IPS-11a (cell line): ENCODE data around the gene TOLLIP.
A peak's percentile ranks its signal among the peaks of the same experiment; 100 is the strongest.
"Not testable (repeated sequence)": the region's sequence is repeated elsewhere in the genome, so short reads cannot be mapped to it uniquely, and the experiment has no call there.

Source experiments
- H3K4me3 ChIP-seq: one replicate; pipeline ENCODE4 v1.5.1; 2013; ENCODE audit warnings: low read depth, low read length, control low read depth

TOLLIP gene

DNA sequence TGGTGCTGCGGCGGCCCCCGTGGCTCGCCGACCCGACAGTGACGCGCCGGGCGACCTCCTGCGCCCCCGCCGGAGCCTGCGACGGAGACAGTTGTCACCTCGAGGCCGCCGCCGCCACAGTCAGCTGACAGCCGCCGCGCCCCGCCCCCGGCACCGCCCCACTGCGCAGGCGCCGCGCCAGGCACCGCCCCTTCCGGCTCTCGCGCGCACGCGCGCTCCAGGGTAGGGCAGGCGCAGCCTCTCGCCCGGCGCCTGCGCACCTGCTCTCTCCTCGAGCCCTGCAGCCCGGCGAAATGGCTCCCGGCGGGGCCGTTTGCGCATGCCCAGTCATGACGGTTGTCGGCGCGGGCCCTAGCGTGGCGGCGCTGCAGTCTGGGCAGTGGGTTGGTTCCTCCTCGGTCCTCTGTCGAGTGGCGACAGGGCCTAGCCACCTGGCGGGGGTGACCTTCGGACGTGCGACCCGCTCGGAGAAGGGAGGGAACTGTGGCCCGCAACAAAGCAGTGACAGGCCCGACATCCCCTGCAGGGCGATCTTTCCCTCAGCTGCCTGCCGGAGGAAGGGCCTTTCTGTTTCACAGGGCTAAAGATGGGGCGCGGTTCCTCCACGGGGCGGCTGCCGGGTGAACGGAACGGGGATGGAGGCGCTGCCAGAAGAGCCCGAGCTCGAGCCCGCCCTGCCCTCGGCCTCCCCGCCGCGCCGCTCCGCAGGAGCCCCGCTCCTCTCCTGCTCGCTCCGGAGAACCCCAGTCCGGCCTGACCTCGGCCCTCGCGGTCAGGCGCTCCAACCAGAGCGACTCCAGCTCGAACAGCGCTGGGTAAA, at the start of gene TOLLIP:
Gene TOLLIP (minus strand): TSS at position 135 of the 820 bp plus-strand sequence. CDS start 134 bp downstream, at position 1.
- peak within 1 kb of the TSS; percentile 60 for H3K4me3 ChIP-seq

DNA sequence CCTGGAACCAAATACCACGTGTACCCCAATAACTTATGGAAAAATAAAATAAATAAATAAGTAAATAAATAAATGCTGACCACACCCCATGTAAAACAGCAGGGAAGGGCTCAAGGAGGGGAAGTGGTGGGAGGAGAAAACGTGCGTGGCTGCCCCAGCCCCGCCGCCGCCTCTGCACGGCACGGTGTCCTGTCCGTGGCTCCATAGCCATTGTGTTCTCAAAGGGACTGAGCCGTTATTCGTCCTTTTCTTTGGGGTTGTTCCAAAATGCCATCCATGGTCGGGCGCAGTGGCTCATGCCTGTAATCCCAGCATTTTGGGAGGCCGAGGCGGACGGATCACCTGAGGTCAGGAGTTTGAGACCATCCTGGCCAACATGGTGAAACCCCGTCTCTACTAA, 49.5 kb upstream of the TOLLIP start:
- H3K4me3 ChIP-seq, result not testable (repeated sequence)

DNA sequence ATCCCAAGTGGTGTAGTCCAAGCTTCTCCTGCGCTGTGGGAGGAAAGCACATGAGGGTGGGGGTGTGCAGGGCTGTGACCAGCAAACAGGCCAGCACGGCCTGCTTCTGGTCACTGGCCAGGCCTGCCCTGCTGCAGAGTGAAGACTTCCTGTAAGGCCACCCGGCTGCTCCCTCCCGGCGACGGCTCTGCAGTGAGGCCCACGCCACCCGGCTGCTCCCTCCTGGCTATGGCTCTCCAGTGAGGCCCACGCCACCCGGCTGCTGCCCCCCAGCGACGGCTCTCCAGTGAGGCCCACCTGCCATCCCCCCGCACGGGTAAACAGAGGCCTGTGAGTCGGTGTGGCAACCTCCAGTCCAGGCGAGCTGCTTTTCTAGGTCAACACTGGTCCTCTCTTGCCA, 48.9 kb upstream of the TOLLIP start:
- no peak overlapping the region for H3K4me3 ChIP-seq

DNA sequence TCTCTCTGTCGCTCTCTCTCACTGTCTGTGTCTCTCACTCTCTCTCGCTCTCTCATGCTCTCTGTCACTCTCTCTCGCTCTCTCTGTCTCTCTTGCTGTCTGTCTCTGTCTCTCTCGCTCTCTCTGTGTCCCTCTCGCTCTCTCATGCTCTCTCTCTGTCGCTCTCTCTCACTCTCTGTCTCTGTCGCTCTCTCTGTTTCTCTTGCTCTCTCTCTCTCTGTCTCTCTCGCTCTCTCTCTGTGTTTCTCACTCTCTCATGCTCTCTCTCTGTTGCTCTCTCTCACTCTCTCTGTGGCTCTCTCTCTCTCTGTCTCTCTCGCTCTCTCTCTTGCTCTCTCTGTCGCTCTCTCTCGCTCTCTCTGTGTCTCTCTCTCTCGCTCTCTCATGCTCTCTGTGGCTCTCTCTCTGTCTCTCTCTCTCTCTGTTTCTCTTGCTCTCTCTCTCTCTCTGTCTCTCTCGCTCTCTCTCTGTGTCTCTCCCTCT, 47.1 kb upstream of the TOLLIP start:
- no peak overlapping the region for H3K4me3 ChIP-seq

DNA sequence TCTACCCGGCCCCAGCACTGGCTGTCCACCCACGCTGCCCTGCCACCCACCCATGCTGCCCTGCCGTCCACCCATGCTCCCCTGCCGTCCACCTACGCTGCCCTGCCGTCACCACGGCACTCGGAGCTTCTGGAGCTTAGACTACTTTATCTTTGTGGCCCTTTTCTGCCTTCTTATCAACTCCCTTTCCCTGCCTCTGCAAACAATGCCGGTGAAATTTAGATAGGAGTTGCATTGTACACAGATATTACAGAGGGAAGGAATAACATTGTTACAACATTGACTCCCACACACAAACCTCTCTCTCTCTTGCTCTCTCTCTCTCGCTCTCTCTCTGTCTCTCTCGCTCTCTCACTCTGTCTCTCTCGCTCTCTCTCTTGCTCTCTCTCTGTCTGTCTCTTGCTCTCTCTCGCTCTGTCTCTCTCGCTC, 46.6 kb upstream of the TOLLIP start:
- no peak overlapping the region for H3K4me3 ChIP-seq

DNA sequence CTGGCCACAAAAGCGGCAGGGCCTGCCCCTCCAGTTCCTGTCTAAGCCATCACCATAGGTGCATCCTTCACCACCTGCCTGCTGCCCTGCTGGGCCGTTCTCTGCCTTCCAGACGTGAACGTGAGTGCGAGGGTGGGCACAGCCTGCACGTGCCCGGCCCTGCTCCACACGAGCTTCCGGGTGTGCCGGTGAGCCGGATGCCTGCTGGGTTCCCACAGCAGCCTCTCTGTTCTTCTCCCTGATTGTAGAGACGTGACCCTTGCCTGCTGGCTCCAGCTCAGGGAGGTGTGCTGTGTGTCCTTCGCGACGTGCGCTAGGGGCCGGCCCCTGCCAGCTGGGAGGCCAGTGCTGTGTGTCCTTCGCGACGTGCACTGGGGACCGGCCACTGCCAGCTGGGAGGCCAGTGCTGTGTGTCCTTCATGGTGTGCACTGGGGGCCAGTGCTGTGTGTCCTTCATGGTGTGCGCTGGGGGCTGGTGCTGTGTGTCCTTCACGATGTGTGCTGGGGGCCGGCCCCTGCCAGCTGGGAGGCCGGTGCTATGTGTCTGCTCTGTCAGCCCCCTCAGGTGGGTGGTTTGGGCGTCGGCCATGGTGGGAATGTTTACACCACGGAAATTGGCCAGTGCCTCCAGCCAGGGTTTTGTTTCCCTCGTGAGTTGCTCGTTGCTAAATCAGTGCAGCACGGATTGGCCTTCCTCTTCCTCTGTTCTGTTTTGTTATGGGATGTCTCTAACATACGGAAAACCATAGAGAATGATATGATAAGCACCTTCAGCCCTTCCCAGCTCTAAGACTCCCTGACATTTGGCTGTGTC, 44.9 kb upstream of the TOLLIP start:
- no peak overlapping the region for H3K4me3 ChIP-seq

DNA sequence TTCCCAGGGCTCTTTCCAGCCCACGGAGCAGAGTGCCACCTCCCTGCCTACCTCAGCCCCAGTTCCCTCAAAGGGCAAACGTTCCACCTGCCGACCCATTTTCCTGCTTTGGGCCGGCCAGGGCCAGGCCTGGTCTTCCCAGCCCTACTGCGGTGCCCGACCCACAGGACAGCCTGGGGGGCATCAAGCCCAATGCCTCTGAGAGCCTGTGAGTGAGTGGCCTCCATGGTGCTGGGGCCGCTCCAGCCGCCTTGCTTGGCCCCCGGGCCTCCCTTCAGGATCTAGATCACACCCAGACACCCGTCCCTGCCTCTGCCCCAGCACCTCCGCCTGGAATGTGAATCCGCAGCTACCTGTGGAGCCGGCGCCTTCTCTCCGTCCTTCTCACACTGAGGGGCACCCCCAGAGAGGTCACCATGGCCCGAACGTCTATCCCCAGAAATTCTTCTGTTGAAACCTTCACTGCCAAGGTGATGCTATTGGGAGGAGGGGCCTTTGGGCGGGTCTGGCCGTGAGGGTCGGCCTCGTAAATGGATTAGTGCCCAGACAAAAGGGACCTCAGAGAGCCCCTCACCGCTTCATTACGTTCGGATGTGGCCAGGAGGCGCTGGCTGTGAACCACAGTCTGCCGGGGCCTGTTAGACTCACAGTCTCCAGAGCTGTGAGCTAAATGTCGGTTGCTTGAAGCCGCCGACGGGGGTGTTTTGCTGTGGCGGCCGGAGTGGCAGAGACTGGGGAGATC, 44.1 kb upstream of the TOLLIP start:
- no peak overlapping the region for H3K4me3 ChIP-seq

DNA sequence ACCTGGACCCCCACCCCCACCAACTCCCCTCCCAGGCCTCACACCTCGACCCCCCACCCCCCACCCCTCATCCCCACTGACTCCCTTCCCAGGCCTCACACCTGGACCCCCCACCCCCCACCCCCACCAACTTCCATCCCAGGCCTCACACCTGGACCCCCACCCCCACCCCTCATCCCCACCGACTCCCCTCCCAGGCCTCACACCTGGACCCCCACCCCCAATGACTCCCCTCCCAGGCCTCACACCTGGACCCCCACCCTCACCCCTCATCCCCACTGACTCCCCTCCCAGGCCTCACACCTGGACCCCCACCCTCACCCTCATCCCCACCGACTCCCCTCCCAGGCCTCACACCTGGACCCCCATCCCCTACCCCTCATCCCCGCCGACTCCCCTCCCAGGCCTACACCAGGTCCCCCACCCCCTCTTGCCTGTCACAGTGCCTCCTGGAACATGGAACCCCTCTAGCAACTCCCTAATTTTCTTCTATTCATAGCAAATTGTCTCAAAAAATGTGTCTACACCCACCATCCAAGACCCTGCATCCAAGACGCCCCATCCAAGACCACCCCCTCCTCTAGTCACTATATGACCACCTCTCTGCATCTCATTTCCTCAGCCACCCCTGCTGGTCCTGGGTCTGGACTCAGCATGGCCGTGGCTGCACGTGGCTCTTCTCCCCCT, 43.4 kb upstream of the TOLLIP start:
- H3K4me3 ChIP-seq, result no peak overlapping the region

DNA sequence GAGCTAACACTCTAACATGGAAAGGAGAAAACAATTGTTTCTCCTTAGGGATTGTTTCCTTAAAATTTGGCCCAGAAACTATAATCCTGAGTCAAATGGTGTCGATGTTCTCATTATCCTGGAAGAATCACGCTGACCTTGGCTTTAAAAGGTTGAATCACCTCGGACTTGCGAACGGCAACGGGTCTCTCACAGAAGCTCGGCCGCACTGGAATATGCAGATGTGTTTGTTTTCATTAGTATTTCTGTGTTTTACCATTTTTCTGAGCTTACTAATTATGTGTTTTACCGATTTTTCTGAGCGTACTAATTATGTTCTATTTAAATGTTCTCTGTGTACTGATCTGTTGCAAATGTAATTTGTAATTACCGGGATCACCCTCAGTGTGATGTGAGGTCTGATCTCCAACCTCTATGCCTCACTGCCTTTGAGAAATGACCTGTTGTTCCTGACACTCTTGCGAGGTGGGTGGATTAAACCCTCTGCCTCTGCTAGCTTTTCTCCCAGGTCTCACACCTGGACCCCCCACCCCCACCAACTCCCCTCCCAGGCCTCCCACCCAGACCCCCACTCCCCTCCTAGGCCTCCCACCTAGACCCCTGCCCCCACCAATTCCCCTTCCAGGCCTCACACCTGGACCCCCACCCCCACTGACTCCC, 42.0 kb upstream of the TOLLIP start:
- no peak overlapping the region for H3K4me3 ChIP-seq

DNA sequence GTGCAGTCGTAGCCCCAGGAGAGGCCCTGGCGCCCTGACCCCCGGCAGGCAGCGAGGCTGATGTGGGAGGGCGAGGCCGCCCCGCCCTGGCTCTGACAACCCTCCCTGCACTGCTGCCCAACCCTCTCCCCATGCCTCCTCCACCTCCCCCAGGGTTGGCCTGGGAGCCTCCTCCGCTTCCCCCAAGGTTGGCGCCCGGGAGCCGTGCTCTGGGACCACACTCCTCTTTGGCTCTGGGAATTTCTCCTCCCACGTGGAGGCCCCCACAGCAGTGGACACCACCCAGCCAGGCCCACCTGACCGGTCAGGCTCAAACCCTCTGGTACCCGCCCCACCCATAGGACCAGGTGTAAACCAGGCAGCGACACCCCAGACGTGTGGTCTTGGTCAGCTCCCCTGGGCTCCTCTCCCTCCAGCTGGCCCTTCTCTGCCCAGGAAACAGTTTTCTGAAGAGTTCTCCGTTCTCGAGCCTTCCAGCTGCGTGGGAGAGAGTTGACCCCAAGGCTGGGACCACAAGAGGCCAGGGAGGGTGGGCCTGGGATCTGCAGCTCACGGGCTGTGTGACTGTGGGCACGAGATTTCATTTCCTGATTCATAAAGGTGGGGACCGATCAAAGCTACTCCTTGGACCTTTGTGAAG, 40.8 kb upstream of the TOLLIP start:
- H3K4me3 ChIP-seq, result no peak overlapping the region

DNA sequence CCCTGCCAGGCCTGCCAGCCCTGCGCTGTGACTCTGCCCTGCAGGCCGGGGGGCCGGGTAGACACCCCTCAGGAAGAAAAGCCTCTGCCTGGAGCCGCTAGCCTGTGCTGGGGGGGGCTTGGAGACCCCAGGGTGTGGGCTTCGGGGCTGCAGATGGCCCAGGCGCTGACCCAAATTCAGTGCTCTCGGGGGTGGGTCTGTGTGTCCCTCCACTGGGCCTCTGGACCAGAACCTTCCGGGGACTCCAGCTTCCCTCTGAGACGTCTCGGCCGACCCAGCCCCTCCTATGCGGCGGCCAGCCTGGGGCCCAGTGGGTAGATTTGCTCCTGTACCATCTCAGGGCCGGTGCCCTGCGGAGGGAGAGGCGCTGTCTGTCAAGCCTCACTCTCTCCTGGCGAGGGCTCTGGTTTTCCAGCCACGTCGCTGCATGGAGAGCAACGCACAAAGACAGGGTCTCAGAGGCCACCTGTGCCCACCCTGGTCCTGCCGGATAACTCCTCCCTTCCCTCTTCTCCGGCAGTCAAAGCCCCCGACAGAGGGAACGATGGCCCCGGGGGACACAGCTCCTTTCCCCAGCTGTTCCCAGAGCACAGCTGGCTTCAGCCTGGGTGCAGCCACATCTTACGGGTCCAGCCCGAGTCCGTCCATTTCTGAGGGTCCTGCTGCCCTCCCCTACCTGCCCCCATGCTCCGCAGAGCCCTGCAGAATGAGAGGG, 40.1 kb upstream of the TOLLIP start:
- no peak overlapping the region for H3K4me3 ChIP-seq

DNA sequence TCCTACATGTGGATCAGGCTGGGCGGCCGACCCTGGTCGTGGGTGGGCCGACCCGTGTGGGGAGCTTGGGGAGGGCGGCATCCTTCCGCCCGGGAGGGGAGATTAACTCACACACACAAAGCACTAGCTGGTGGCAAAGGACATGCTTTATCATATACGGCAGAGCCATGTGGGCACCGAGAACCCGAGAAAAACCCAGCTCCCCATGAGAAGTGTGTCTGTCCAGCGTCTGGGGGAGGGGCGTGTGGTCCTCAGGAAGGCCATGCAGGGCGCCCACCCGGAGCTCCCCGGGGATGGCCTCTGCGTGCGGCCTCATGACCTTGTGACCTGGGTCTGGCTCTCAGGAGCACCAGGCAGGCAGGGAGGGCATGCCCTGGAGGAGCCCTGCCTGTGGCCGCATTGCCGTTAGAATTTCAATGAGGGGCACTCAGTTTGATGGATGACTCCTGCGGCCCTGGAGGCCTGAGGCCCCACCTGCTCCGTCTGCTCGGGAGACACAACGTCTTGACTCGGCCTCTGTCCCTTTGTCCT, 39.4 kb upstream of the TOLLIP start:
- no peak overlapping the region for H3K4me3 ChIP-seq

DNA sequence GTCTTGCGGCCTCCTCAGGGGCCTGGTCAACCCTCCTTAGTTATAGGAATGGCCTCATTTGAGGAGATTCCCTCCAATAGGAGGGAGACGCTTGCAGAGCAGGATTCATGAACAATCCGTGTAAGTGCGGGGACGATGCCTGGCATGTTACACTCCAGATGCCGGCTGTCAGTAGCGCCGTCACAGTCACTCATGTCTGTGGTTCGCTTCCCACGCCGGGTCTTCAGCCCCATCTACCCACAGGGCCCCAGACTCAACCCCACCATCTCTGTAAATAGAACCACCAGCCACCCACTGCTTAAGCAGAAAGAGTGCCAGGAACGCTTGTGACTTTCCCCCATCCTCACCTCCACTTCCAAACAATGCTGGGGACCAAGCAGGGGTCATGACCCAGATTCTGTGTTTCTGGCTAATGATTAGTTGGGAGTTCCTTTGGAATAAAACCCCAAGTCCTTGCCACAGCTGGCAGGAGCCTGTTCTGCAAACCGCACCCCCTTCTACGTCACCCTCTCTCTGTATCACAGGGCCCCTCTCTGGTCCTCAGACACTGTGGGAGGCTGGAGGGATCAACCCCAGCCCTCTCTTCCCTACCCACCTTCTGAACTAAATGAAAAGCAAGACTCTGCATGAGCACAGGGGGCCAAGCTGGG, 38.8 kb upstream of the TOLLIP start:
- H3K4me3 ChIP-seq, result no peak overlapping the region

DNA sequence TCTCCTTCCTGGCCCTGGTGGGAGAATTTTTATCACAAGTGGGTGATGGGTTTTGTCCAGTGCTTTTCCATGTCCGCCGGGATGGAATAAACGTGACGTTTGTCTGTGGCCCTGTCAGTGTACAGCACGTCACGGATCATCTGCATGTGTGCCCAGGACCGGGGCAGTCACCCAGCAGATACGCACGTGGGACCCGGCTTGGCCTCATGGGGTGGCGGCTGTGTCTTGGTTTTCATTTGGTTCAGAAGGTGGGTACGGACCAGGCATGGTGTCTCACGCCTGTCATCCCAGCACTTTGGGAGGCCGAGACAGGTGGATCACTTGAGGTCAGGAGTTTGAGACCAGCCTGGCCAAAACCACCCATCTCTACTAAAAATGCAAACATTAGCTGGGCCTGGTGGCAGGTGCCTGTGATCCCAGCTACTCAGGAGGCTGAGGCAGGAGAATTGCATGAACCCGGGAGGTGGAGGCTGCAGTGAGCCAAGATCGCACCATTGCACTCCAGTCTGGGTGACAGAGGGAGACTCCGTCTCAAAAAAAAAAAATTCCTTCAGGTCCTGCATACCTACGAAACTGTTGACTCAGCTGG, 38.1 kb upstream of the TOLLIP start:
- not testable (repeated sequence) for H3K4me3 ChIP-seq

DNA sequence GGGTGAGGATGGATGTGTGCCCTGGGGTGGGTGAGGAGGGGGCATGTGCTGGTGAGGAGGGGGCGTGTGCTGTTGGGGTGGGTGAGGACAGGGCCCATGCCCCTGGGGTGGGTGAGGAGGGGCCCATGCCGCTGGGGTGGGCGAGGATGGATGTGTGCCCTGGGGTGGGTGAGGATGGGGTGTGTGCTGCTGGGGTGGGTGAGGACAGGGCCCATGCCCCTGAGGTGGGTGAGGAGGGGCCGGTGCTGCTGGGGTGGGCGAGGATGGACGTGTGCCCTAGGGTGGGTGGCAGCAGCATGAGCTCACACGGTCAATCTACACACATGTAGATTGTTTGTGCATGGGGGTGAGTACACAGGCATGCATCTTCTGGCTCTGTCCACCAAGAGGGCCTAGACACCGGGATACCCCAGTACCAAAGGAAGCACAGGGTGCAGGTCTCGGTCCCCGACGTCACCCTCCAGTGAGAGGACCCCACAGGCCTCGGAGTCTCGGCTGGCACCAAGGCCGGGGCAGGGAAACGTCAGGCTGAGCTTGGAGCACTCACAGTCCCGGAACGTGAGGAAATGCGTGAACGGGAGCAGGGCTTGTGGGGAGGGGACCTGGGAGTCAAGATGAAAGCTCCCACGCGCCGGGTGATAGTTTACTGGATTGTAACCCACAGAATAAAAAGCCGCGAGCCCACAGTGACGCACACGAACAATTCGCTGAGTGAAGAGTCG, 37.4 kb upstream of the TOLLIP start:
- H3K4me3 ChIP-seq, result no peak overlapping the region

DNA sequence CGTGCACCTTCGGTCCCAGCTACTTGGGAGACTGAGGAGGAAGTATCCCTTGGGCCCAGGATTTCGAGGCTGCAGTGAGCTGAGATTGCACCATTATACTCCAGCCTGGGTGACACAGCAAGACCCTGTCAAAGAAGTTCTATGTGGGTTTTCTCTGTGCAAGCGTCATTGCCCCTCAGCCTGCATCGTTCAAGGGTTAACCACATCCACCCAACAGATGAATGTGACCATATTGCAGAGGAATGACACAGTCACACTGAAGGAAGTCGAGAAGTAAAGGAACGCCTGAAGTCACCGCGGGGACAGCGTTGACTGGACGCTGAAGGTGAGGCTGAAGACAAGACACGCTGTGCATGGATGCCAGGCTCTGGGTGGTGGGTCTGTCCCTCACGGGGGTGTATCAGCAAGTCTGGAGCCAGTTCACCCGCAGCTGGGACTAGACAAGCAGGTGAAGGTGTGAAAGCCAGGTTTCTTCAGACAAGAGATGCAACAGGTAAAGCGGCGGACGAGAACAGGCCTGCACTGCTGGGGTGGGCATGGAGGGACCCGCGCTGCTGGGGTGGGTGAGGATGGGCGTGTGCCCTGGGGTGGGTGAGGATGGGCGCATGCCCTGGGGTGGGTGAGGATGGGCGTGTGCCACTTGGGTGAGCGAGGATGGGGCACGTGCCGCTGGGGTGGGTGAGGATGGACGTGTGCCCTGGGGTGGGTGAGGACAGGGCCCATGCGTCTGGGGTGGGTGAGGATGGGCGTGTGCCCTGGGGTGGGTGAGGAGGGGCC, 36.5 kb upstream of the TOLLIP start:
- no peak overlapping the region for H3K4me3 ChIP-seq
